C4-2B (cell line): ENCODE results near the gene ANK3.

Source experiments
- CTCF ChIP-seq: fragments of 450-650 bp; conservative IDR thresholded peaks from 2 replicates; pipeline ENCODE4 v1.5.1; 2017; ENCODE audit warnings: mild to moderate bottlenecking
- ZFX ChIP-seq: fragments of 450-650 bp; IDR thresholded peaks from 2 replicates; pipeline ENCODE4 v1.6.1; 2017

- TF ChIP-seq CTCF = no peak
- TF ChIP-seq ZFX = no peak
Measured at GRCh38 chr10:60427148-60427547, 37.5 kb upstream of the ANK3 start.
